HG03039 (cell line): Measurements from ENCODE around the gene TLX2.
"Not testable (repeated sequence)": the region's sequence is repeated elsewhere in the genome, so short reads cannot be mapped to it uniquely, and the experiment has no call there.

ENCODE experiments used
- ATAC-seq: cut with Tn5 transposase; IDR thresholded peaks from one replicate; pipeline ENCODE4 v1.9.1; 2021; ENCODE audit warnings: mild to moderate bottlenecking, moderate library complexity; ENCODE audit not compliant: unreplicated experiment

The TLX2 gene

GRCh38 chr2:74553892-74554819 lies 39.9 kb downstream of the TLX2 start, which contains the start of the genes DOK1 and LOXL3:
TSS of gene DOK1 (plus strand) at chr2:74554720. CDS start at chr2:74554755, 35 bp downstream.
TSS of gene LOXL3 (minus strand) at chr2:74553942. CDS start at chr2:74552634, 1,308 bp downstream.
- ATAC-seq: peak; percentile 39

- peak; percentile 32 for ATAC-seq
Measured at GRCh38 chr2:74554820-74555531, 40.7 kb downstream of the TLX2 start.

GRCh38 chr2:74555610-74556103 lies 41.4 kb downstream of the TLX2 start:
- ATAC-seq: no peak

GRCh38 chr2:74556159-74556558 lies 41.9 kb downstream of the TLX2 start:
- ATAC-seq: no peak

- no peak for ATAC-seq
Measured at GRCh38 chr2:74556831-74557370, 42.7 kb downstream of the TLX2 start.

GRCh38 chr2:74558284-74559230 lies 44.3 kb downstream of the TLX2 start:
- no peak for ATAC-seq

GRCh38 chr2:74559912-74560311 lies 45.7 kb downstream of the TLX2 start:
- no peak for ATAC-seq

- no peak for ATAC-seq
Measured at GRCh38 chr2:74560591-74560990, 46.3 kb downstream of the TLX2 start.

GRCh38 chr2:74561022-74561421 lies 46.8 kb downstream of the TLX2 start:
- not testable (repeated sequence) for ATAC-seq

GRCh38 chr2:74562126-74562775 lies 48.0 kb downstream of the TLX2 start:
- no peak for ATAC-seq

- ATAC-seq: no peak
Measured at GRCh38 chr2:74564222-74564621, 50.0 kb downstream of the TLX2 start.

- ATAC-seq: no peak
Measured at GRCh38 chr2:74566076-74566753, 52.0 kb downstream of the TLX2 start.

- ATAC-seq: no peak
Measured at GRCh38 chr2:74566754-74567085, 52.5 kb downstream of the TLX2 start.
